Stimulated activated naive CD8-positive, alpha-beta T cell treated with anti-CD3 and anti-CD28 coated beads, Interleukin-15, Interleukin-2, amounts not matched to agents 100 ng/mL and 50 ng/mL, for 24 hours (primary cell): ENCODE results near the gene INPP5E.

ENCODE experiments used
- H3K27ac Mint-ChIP-seq: one replicate; pipeline ENCODE4 v1.8.0; 2021; ENCODE audit warnings: mild to moderate bottlenecking, mixed read lengths
- H3K27me3 Mint-ChIP-seq: one replicate; pipeline ENCODE4 v1.8.0; 2021; ENCODE audit warnings: mixed read lengths
- H3K36me3 Mint-ChIP-seq: one replicate; pipeline ENCODE4 v1.8.0; 2021; ENCODE audit warnings: low read depth, mixed read lengths
- H3K4me1 Mint-ChIP-seq: one replicate; pipeline ENCODE4 v1.8.0; 2021; ENCODE audit warnings: low read depth, mixed read lengths
- H3K4me3 Mint-ChIP-seq: one replicate; pipeline ENCODE4 v1.8.0; 2021; ENCODE audit warnings: mild to moderate bottlenecking, mixed read lengths
- H3K9me3 Mint-ChIP-seq: one replicate; pipeline ENCODE4 v1.8.0; 2021; ENCODE audit warnings: mixed read lengths

Gene INPP5E

DNA sequence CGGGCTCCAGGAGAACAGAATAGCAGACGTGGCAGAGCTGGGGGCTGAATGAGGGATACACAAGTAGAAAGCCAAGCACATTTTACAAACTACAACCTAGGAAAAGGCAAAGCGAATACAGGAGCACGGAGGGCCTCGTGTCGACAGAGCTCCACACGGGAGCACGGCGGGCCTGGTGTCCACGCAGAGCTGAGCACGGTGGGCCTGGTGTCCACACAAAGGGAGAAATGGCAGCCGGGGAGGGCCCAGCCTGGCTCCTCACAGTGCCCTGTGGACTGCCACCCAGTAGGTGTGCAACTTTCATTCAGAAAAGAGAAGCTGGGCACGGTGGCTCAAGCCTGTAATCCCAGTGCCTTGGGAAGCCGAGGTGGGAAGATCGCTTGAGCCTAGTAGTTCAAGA, 3.4 kb upstream of the INPP5E start:
- no peak overlapping the region for H3K27ac Mint-ChIP-seq
- H3K9me3 Mint-ChIP-seq, result no peaks in the 10 kb centered on the region

DNA sequence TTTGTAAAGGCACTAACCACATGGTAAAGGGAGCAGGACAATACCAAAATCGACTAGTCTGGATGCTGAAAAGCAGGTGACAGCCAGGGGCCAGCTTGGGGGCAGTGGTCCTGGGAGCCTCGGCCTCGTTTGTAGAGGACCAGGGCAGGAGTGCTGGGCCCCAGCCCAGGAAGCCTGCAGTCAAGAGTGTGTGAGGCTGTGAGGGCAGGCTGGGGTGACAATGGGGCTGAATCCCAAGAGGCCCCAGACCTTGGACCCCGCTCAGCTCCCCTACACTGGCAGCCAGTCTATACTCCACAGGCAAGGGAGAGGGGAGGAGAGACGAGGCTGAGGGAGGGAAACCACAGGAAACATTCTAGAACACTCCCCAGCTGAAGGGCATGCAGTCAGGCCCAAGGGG, 2.6 kb upstream of the INPP5E start:
- Mint-ChIP-seq H3K36me3 (peaks cover 30% of the 10 kb centered on the region), H3K9me3 (no peaks in the 10 kb centered on the region), H3K27me3 (no peaks in the 10 kb centered on the region), H3K4me3 (no peak overlapping the region), H3K27ac (no peak overlapping the region), H3K4me1 (peaks cover 12% of the 10 kb centered on the region)

More for the DNA sequence above, 3.4 kb upstream of the INPP5E start:
- H3K36me3 Mint-ChIP-seq, result peaks cover 38% of the 10 kb centered on the region
- H3K27me3 Mint-ChIP-seq, result no peaks in the 10 kb centered on the region
- H3K4me1 Mint-ChIP-seq, result peaks cover 4% of the 10 kb centered on the region
- no peak overlapping the region for H3K4me3 Mint-ChIP-seq

DNA sequence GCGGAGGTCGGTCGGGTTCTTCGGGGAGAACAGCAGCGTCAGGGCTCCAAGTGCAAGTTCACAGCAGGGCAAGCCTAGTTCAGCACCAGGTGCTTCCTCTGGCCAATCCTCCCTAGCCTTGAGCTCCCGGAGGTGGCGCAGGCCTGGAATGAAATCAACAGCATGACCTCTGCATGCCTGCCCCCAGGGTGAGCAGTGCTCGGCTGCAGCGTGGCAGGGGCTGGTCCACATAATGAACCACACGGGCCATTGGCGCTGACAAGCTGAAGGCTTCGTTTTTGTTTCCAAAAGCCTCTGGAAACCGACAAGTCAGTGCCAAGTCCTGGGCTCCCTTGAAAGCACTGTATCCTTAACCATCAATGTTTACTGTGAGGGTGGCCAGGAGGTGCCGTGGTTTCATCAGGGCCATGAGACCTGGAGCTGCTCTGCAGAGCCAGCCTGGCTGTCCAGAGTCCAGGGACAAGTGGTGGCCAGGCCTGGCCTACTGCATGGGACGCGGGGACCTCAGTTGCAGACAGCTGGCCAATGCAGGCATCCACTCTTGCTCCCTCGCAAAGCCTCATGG, 2.1 kb upstream of the INPP5E start:
- Mint-ChIP-seq H3K27ac (no peak overlapping the region), H3K4me3 (no peak overlapping the region)

DNA sequence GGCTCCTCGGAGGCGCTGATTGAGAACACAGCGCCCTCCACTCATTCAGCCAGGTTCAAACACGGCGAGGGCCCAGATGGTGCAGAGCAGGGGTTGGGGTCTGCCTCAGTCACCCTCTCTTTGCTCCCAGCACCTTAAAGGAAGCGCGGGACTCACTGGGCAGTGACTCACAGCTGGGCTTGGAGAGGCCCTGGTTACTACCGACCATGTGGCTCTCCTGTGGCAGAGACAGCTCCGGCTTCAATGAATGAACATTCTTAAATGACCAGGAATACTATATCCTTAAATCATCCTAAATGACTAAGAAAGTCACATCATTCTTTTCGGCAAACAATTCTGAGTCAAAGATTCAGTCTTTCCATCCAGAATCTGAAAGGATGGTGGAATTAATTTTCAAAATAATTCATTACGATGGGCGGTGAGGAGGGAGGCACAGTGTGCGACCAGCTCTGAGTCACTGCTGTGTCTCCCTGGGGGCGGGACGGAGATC, 1.6 kb upstream of the INPP5E start:
- H3K4me1 Mint-ChIP-seq, result peaks cover 22% of the 10 kb centered on the region
- H3K27me3 Mint-ChIP-seq, result no peaks in the 10 kb centered on the region
- H3K9me3 Mint-ChIP-seq, result no peaks in the 10 kb centered on the region
- H3K27ac Mint-ChIP-seq, result no peak overlapping the region
- peaks cover 21% of the 10 kb centered on the region for H3K36me3 Mint-ChIP-seq
- no peak overlapping the region for H3K4me3 Mint-ChIP-seq

More for the DNA sequence above, 2.1 kb upstream of the INPP5E start:
- Mint-ChIP-seq H3K36me3 (peaks cover 26% of the 10 kb centered on the region), H3K27me3 (no peaks in the 10 kb centered on the region), H3K4me1 (peaks cover 17% of the 10 kb centered on the region), H3K9me3 (no peaks in the 10 kb centered on the region)

DNA sequence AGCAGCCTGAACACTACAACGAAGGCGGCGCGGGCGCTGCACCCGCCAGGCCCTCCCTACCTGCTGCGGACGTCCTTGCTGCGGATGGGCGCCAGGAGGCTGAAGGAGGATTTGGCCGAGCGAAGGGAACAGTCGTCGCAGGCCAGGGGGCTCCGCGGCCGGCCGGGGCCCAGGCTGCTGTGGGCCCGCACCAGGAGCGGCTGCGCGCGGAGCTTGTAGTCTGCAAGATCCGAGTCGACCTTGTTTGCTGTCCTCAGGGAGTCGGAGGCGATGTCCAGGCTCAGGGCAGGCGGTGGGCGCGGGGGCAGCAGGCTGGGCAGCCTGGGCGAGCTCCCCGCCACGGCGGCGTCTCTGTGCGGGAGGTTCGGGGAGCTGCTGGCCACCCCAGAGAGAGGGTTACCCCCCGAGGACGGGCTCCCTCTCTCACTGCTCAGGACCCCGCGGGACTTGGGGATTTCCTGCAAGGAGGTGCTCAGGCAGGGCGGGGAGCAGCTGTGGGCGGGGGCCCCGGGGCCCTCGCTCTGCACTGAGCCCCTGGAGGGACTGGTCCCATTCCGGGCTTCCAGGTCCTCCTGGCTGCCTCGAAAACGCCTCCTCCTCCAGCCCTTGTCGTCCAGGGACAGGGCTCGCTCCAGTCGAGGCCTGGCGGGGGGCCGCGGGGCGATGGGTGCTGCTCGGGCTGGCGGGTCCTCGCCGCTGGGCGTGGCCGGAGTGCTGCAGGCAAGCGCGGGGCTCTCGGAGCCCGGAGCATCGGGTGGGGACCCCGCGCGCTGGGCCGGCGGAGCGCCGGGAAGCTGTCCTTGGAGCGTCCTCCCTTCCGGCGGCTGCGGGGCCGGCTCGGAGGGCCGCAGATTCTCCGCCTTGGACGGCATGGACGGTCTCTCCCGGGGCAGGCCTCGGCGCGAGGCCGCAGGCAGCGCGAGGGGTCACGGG, 831 bp downstream of the INPP5E start:
- Mint-ChIP-seq H3K36me3 (peaks cover 12% of the 10 kb centered on the region), H3K27ac (peak overlapping the region; percentile 67), H3K4me1 (peaks cover 27% of the 10 kb centered on the region), H3K27me3 (no peaks in the 10 kb centered on the region), H3K4me3 (peak overlapping the region; percentile 84), H3K9me3 (no peaks in the 10 kb centered on the region)

DNA sequence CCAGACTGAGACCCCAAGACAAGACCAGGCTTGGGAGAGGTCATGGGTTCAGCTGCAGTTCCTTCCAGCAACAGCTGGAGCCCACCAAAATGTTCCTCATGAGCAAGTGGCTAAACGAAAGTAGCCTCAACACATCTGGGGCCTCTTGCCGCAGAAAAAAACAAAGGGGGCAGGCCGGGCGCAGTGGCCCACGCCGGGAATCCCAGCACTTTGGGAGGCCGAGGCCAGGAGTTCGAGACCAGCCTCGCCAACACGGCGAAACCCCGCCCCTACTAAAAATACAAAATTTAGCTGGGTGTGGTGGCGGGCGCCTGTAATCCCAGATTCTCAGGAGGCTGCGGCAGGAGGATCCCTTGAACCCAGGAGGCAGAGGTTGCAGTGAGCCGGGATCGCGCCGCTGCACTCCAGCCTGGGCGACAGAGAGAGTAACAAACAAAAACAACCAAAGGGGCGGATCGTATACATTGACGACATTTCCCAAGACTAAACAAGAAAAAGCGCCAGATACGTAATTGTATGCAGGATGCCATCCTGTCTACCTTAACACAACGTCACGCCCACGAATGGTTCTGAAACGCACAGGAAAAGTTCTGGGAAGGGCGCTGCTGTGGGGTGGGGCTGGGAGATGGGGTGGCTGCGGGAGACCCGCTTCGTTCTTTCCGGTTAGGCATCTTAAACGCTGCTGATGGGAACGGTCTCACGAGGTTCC, 1.7 kb downstream of the INPP5E start:
- H3K4me3 Mint-ChIP-seq, result peak overlapping the region; percentile 84
- H3K4me1 Mint-ChIP-seq, result peaks cover 27% of the 10 kb centered on the region
- peaks cover 8% of the 10 kb centered on the region for H3K36me3 Mint-ChIP-seq
- no peaks in the 10 kb centered on the region for H3K27me3 Mint-ChIP-seq
- H3K27ac Mint-ChIP-seq, result peak overlapping the region; percentile 67
- no peaks in the 10 kb centered on the region for H3K9me3 Mint-ChIP-seq

DNA sequence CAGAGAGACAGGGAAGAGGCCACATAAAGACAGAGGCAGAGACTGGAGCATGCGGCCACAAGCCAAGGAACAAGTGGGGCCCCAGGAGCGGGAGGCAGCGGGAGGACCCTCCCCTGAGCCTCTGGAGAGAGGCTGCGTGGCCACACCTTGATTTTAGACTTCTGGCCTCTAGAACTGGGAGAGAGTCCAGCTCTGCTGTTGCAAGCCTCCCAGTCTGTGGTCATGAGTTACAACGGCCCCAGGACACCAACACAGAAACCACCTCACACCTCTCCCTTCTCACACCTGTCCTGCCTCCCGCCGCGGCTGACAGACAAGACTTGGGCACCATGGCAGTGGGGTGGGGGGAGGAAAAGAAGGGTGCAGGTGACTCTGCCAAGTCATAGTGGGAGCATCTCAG, 2.2 kb downstream of the INPP5E start:
- peaks cover 27% of the 10 kb centered on the region for H3K4me1 Mint-ChIP-seq
- peaks cover 8% of the 10 kb centered on the region for H3K36me3 Mint-ChIP-seq
- H3K27ac Mint-ChIP-seq, result no peak overlapping the region
- no peaks in the 10 kb centered on the region for H3K9me3 Mint-ChIP-seq
- no peaks in the 10 kb centered on the region for H3K27me3 Mint-ChIP-seq
- peak overlapping the region; percentile 84 for H3K4me3 Mint-ChIP-seq

DNA sequence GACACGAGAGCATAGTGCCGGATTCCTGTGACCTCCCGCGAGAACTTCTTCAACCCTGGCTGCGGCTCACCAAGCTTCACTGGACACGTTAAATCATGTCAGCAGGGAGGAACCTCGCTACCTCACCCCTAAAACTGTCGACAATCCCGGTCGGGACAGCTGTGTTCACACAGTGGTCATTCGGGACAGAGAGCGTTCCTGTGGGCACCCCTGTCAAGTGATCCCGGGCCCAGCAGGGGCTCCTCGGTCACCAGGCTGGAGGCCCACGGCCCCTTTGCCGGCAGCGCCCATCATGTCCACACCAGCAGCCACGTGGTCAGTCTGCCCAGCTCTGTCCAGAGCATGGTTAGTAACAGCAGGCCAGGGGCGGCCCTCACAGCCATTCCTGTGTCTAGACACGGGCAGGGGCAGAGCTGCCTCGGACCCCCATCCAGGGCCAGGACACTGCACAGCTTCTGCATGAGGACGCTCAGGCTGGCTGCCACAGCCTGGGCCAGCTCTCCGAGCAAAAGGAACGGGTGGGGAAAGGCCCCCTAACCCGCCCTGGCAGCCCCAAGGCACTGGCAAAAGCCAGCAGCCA, 3.5 kb downstream of the INPP5E start:
- H3K4me1 Mint-ChIP-seq, result peaks cover 27% of the 10 kb centered on the region
- H3K9me3 Mint-ChIP-seq, result no peaks in the 10 kb centered on the region
- H3K4me3 Mint-ChIP-seq, result peak overlapping the region; percentile 84
- H3K27me3 Mint-ChIP-seq, result no peaks in the 10 kb centered on the region
- no peak overlapping the region for H3K27ac Mint-ChIP-seq
- peaks cover 3% of the 10 kb centered on the region for H3K36me3 Mint-ChIP-seq

DNA sequence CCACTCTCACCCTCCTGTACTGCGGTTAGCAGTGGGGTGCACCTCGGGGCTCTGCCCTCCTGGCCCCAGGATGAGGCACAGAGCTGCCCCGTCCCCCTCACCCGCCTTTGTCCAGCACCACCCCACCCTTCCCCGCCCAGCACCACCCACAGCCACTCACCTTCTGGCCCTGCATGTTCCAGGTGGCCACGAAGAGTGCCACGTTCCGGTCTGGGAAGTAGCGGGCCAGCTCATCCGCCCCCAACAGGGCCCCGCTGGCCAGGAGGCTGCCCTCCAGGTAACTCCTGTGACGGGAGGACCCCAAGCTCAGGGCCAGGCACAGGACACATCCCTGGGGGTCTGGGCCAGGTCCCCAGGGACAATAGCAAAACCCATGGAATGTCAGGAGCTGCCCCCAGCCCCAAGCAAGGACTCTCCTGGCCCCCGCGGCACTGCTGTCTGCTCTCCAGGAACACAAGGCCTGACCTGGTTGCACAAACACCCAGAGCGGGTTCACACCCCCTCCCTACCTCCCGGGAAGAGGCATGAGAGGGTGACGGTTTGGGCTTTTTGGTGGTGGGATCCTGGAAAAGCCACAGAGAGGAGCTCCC, 5.0 kb downstream of the INPP5E start:
- Mint-ChIP-seq H3K4me1 (peaks cover 27% of the 10 kb centered on the region), H3K27ac (no peak overlapping the region), H3K36me3 (peaks cover 3% of the 10 kb centered on the region), H3K27me3 (no peaks in the 10 kb centered on the region), H3K4me3 (no peak overlapping the region), H3K9me3 (no peaks in the 10 kb centered on the region)

DNA sequence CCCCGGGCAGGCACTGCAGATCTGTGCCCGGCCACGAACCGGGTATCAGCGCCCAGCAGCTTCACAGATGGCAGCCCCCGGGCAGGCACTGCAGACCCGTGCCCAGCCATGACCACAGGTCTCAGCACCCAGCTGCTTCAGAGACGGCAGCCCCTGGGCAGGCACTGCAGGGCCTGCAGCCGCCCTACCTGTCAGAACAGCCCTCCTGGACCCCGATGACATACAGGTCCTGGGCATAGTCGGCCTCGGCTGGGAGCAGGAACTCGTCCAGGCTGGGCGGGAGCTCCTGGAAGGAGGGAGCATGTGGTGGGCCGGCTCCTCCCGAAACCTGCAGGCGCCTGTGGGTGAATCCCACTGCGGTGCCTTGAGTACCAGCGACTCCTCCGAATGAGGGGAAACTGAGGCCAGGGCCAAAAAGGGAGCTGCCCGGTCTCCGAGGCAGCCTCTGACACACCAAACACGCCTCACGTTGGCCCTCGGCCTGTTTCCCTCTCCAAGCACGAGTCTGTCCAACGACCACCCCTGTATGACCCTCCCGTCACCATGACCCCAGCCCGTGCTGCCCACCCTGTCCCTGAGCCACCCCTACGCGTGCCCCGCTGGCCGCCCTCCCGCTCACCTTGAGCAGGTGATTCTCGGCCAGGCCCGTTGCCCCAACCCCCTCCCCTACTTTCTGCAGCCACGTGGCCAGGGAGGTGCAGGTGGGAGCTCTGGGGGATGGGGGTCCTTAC, 5.6 kb downstream of the INPP5E start:
- no peaks in the 10 kb centered on the region for H3K27me3 Mint-ChIP-seq
- peaks cover 3% of the 10 kb centered on the region for H3K36me3 Mint-ChIP-seq
- H3K27ac Mint-ChIP-seq, result no peak overlapping the region
- H3K4me1 Mint-ChIP-seq, result peaks cover 27% of the 10 kb centered on the region
- H3K9me3 Mint-ChIP-seq, result no peaks in the 10 kb centered on the region
- H3K4me3 Mint-ChIP-seq, result no peak overlapping the region

DNA sequence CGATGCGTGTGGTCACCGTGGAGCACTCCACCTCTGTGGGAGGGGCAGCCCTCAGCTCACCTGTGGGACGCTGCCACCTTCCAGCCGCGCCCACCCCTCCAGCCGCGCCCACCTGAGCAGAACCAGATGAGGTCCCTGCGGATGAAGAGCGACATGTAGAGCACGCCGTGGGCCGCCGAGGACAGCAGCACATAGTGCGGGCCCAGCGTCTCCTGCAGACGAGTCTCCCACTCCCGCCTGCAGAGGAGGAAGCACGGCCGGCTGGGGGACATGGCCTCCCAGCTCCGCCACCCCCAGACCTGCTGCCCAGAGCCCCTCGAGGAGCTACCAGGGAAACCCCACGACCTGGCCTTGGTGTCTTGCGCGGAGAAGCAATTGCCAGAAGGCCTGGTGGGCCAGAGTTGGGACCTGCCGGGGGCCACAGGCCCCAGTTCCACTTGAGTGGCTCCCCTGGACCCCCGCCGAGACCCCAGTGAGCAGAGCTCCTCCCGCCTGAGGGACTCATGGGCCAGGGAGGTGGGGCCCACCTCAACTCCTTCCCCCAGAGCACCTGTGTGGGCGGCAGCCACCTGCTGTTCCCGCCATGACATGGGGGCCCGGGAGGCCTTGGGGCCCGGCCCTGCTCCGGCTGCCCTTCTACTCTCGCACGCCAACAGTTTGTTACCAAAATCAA, 6.5 kb downstream of the INPP5E start:
- H3K36me3 Mint-ChIP-seq, result peaks cover 11% of the 10 kb centered on the region
- H3K9me3 Mint-ChIP-seq, result no peaks in the 10 kb centered on the region
- H3K4me1 Mint-ChIP-seq, result peaks cover 24% of the 10 kb centered on the region
- no peak overlapping the region for H3K4me3 Mint-ChIP-seq
- H3K27ac Mint-ChIP-seq, result no peak overlapping the region
- no peaks in the 10 kb centered on the region for H3K27me3 Mint-ChIP-seq

DNA sequence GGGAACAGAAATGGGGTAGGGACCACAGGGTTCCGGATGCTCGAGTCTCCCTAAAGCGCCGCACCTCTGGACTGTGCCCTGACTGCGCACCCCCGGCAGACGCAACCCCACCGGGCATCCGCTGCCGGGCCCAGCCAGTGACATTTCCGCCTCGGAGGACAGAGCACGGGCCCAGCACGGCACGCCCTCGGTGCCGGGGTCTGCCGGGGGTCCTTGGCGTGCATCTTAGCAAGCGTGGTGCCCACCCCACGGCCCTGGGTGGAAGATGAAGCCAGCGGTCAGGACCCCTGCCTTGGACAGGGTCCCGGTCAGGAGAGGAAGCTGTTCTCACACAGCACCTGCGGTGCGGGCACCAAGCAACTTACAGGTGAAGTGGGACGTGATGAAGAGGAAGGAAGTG, 7.1 kb downstream of the INPP5E start:
- Mint-ChIP-seq H3K4me3 (no peak overlapping the region), H3K36me3 (peaks cover 12% of the 10 kb centered on the region), H3K27me3 (no peaks in the 10 kb centered on the region), H3K9me3 (no peaks in the 10 kb centered on the region), H3K27ac (no peak overlapping the region), H3K4me1 (peaks cover 18% of the 10 kb centered on the region)

DNA sequence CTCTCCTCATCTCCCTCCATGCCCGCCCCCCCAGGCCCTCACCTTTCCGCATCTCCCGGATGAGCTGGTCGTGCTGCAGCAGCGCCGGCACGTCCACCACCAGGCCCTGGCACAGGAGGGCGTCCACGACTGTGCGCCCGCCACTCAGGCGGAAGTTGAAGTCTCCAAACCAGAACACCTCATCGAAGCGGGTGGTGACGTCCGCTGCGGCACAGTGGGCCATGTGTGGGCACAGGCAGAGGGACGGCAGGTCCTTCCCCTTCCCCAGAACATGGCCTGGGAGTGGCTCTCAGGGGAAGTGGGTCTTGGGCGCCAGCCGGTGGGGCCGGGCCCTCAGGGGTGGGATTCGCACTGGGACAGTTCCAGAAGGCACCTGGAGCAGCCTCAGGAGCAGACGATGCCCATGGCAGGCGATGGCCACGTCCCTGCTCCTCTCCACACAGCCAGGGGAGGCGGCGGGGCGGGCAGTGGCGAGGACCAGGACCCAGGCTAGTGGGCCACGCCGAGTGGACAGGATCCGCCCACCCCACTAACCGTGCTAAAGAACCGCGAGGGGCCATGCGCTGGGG, 7.8 kb downstream of the INPP5E start:
- H3K36me3 Mint-ChIP-seq, result peaks cover 18% of the 10 kb centered on the region
- no peaks in the 10 kb centered on the region for H3K27me3 Mint-ChIP-seq
- no peaks in the 10 kb centered on the region for H3K9me3 Mint-ChIP-seq
- H3K4me1 Mint-ChIP-seq, result peaks cover 11% of the 10 kb centered on the region
- H3K4me3 Mint-ChIP-seq, result no peak overlapping the region
- H3K27ac Mint-ChIP-seq, result no peak overlapping the region
